SU-DHL-6 (cell line): ENCODE results near the gene LRIG1.

ENCODE experiments used
- H2AFZ ChIP-seq: fragments of 200-600 bp; sonication (generic); 2 replicates; pipeline ENCODE4 v1.6.1; 2014; ENCODE audit warnings: low read depth, mild to moderate bottlenecking, moderate library complexity, mixed read lengths, antibody characterized with exemption, low read length; ENCODE audit not compliant: severe bottlenecking
- H3F3A ChIP-seq: fragments of 200-600 bp; shearing (Covaris generic); 2 replicates; pipeline ENCODE4 v1.6.0; 2016; ENCODE audit warnings: antibody characterized with exemption, mild to moderate bottlenecking; ENCODE audit not compliant: insufficient read depth
- H3K27ac ChIP-seq: fragments of 200-600 bp; sonication (generic); 2 replicates; pipeline ENCODE4 v1.5.1; 2016; ENCODE audit warnings: low read depth, mild to moderate bottlenecking, low read length, moderate library complexity, mixed read lengths
- H3K27me3 ChIP-seq: fragments of 200-600 bp; sonication (generic), shearing (Covaris generic); 2 replicates; pipeline ENCODE4 v1.6.0; 2014; ENCODE audit warnings: mild to moderate bottlenecking, low read length
- H3K36me3 ChIP-seq: fragments of 200-600 bp; sonication (generic); 2 replicates; pipeline ENCODE4 v1.6.1; 2014; ENCODE audit warnings: mild to moderate bottlenecking, low read length, mixed read lengths
- H3K4me2 ChIP-seq: fragments of 300-600, 200-600 bp; shearing (Covaris generic), sonication (generic); 2 replicates; pipeline ENCODE4 v1.6.0; 2014; ENCODE audit warnings: low read length, low read depth, mild to moderate bottlenecking; ENCODE audit not compliant: poor library complexity, severe bottlenecking
- H3K4me3 ChIP-seq: fragments of 200-600 bp; sonication (generic); 2 replicates; pipeline ENCODE4 v1.5.1; 2014; ENCODE audit warnings: antibody characterized with exemption, low read length, mild to moderate bottlenecking, mixed read lengths; ENCODE audit not compliant: insufficient read depth, poor library complexity, severe bottlenecking
- H3K79me2 ChIP-seq: fragments of 200-600 bp; sonication (generic); 2 replicates; pipeline ENCODE4 v1.6.1; 2014; ENCODE audit warnings: mild to moderate bottlenecking, low read length, moderate library complexity; ENCODE audit not compliant: insufficient read depth
- H3K9ac ChIP-seq: fragments of 200-600 bp; sonication (generic); 2 replicates; pipeline ENCODE4 v1.7.0; 2014; ENCODE audit warnings: mild to moderate bottlenecking, low read length
- H3K9me2 ChIP-seq: fragments of 200-600 bp; sonication (generic); replicated peaks from 2 replicates; pipeline ENCODE4 v1.6.1; 2014; ENCODE audit warnings: low read length; ENCODE audit not compliant: insufficient read depth
- H3K9me3 ChIP-seq: fragments of 200-600 bp; sonication (generic); 2 replicates; pipeline ENCODE4 v1.6.1; 2014; ENCODE audit warnings: low read length, mixed read lengths; ENCODE audit not compliant: insufficient read depth
- H4K20me1 ChIP-seq: fragments of 200-600 bp; sonication (generic); 2 replicates; pipeline ENCODE4 v1.6.1; 2014; ENCODE audit warnings: low read depth, mild to moderate bottlenecking, antibody characterized with exemption, low read length, moderate library complexity, mixed read lengths
- CTCF ChIP-seq: fragments of 200-600 bp; sonication (generic); IDR thresholded peaks from one replicate; pipeline ENCODE4 v1.5.1; 2017; ENCODE audit warnings: antibody characterized with exemption, mild to moderate bottlenecking, low read length, moderate library complexity; ENCODE audit not compliant: insufficient read depth, poor library complexity, severe bottlenecking
- EZH2phosphoT487 ChIP-seq: fragments of 200-600 bp; sonication (generic), shearing (Covaris generic); conservative IDR thresholded peaks from 2 replicates; pipeline ENCODE4 v1.6.1; 2018; ENCODE audit warnings: mild to moderate bottlenecking, antibody characterized with exemption, low read length, moderate library complexity, mixed read lengths

The LRIG1 gene

GRCh38 chr3:66379565-66379964 lies 121.3 kb downstream of the LRIG1 start:
- no peak for TF ChIP-seq EZH2phosphoT487
- no peak for TF ChIP-seq CTCF
- no peaks in the 10 kb centered on the region for H3K79me2 ChIP-seq
- H2AFZ ChIP-seq: no peak overlapping the region
- H3K27me3 ChIP-seq: no peaks in the 10 kb centered on the region
- H3K36me3 ChIP-seq: no peaks in the 10 kb centered on the region
- no peaks in the 10 kb centered on the region for H3K9me2 ChIP-seq
- H3K4me2 ChIP-seq: no peak overlapping the region
- no peak overlapping the region for H3K9ac ChIP-seq
- H3K9me3 ChIP-seq: no peaks in the 10 kb centered on the region
- H3F3A ChIP-seq: no peaks in the 10 kb centered on the region
- H3K4me3 ChIP-seq: no peak overlapping the region
- no peaks in the 10 kb centered on the region for H4K20me1 ChIP-seq
- no peak overlapping the region for H3K27ac ChIP-seq

- H3K9me2 ChIP-seq: no peaks in the 10 kb centered on the region
- no peaks in the 10 kb centered on the region for H3F3A ChIP-seq
- TF ChIP-seq CTCF (peak; percentile 79), EZH2phosphoT487 (no peak)
- H3K4me2 ChIP-seq: no peak overlapping the region
- no peak overlapping the region for H2AFZ ChIP-seq
- no peaks in the 10 kb centered on the region for H3K36me3 ChIP-seq
- H3K9me3 ChIP-seq: no peaks in the 10 kb centered on the region
- H3K79me2 ChIP-seq: no peaks in the 10 kb centered on the region
- no peak overlapping the region for H3K4me3 ChIP-seq
- H3K9ac ChIP-seq: no peak overlapping the region
- H4K20me1 ChIP-seq: no peaks in the 10 kb centered on the region
- H3K27me3 ChIP-seq: no peaks in the 10 kb centered on the region
- H3K27ac ChIP-seq: no peak overlapping the region
These were observed 122.6 kb downstream of the LRIG1 start for GRCh38 chr3:66378256-66378655.

GRCh38 chr3:66377800-66378199 lies 123.0 kb downstream of the LRIG1 start:
- Histone ChIP-seq H3K27ac (no peak overlapping the region), H3K9me2 (no peaks in the 10 kb centered on the region), H3K9ac (no peak overlapping the region), H3K79me2 (no peaks in the 10 kb centered on the region), H3F3A (no peaks in the 10 kb centered on the region), H3K4me3 (no peak overlapping the region), H2AFZ (no peak overlapping the region), H4K20me1 (no peaks in the 10 kb centered on the region), H3K36me3 (no peaks in the 10 kb centered on the region), H3K9me3 (no peaks in the 10 kb centered on the region), H3K27me3 (no peaks in the 10 kb centered on the region), H3K4me2 (no peak overlapping the region)
- TF ChIP-seq EZH2phosphoT487 (no peak), CTCF (no peak)
